Parathyroid adenoma (tissue), 2 donors: ENCODE measurements around the gene TBC1D16.

Experiments used
- H2AFZ ChIP-seq: fragments of 300-600 bp; sonication (generic); one replicate; pipeline ENCODE4 v1.7.0; 2017; ENCODE audit warnings: antibody characterized with exemption, mild to moderate bottlenecking
- H3K27ac ChIP-seq: fragments of 300-600 bp; sonication (generic); one replicate; pipeline ENCODE4 v1.7.0; 2017
- H3K27me3 ChIP-seq: fragments of 300-600 bp; sonication (generic); one replicate; pipeline ENCODE4 v1.7.0; 2017; ENCODE audit warnings: low read length; ENCODE audit not compliant: control insufficient read depth, insufficient read depth
- H3K36me3 ChIP-seq: fragments of 300-600 bp; sonication (generic); one replicate; pipeline ENCODE4 v1.7.0; 2017; ENCODE audit warnings: low read length; ENCODE audit not compliant: control insufficient read depth, insufficient read depth
- H3K4me1 ChIP-seq: fragments of 300-600 bp; sonication (generic); one replicate; pipeline ENCODE4 v1.7.0; 2017; ENCODE audit warnings: control low read depth
- H3K4me2 ChIP-seq: fragments of 300-600 bp; sonication (generic); one replicate; pipeline ENCODE4 v1.7.0; 2017; ENCODE audit warnings: low read length
- H3K4me3 ChIP-seq: fragments of 300-600 bp; sonication (generic); one replicate; pipeline ENCODE4 v1.7.0; 2017; ENCODE audit warnings: low read depth, low read length
- H3K79me2 ChIP-seq: fragments of 300-600 bp; sonication (generic); one replicate; pipeline ENCODE4 v1.7.0; 2017; ENCODE audit warnings: control low read depth
- H3K9ac ChIP-seq: fragments of 300-600 bp; sonication (generic); one replicate; pipeline ENCODE4 v1.7.0; 2017; ENCODE audit warnings: mild to moderate bottlenecking
- H3K9me3 ChIP-seq: fragments of 300-600 bp; sonication (generic); one replicate; pipeline ENCODE4 v1.7.0; 2017; ENCODE audit warnings: low read length; ENCODE audit not compliant: control insufficient read depth
- TF ChIP-seq, protein P1 (sequence below): fragments of 300-600 bp; sonication (generic); IDR thresholded peaks from one replicate; pipeline ENCODE4 v1.7.0; 2017; ENCODE audit warnings: antibody characterized with exemption, mild to moderate bottlenecking
- donor health status: primary hyperparathyroidism.

The TBC1D16 gene

DNA sequence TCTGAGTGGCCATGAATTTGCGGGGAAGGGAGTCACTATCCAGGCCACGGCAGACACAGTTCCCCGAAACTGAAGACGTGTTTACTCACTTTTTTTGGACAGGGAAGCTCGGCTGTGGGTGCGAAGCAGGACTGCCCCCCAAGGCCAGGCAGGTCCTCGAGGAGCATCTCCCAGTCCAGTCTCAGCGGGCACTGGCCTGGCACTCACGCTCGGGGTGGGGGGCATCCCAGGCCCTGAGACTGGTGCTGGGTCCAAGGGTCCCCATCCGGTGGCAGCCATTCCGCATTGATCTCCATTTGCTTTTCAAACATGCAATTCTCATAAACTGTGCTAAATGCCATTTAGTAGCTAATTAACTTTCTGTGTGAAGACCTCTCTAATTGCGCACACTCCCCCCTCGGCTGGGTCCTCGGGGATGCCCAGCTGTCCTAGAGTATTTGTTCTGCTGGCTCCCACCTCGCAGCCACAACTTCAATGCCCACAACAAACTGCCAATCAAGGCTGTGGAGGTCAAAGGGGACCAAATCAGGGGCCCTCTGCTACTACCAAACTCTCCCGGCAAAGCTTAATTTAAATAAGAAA is 50.2 kb downstream of the TBC1D16 start:
- no peaks in the 10 kb centered on the region for H3K27me3 ChIP-seq
- H3K79me2 ChIP-seq, result peaks cover 5% of the 10 kb centered on the region
- H3K9ac ChIP-seq, result no peak overlapping the region
- H3K36me3 ChIP-seq, result no peaks in the 10 kb centered on the region
- no peak overlapping the region for H3K27ac ChIP-seq
- H3K4me2 ChIP-seq, result no peak overlapping the region
- H3K4me3 ChIP-seq, result no peak overlapping the region
- TF ChIP-seq, protein P1, sequence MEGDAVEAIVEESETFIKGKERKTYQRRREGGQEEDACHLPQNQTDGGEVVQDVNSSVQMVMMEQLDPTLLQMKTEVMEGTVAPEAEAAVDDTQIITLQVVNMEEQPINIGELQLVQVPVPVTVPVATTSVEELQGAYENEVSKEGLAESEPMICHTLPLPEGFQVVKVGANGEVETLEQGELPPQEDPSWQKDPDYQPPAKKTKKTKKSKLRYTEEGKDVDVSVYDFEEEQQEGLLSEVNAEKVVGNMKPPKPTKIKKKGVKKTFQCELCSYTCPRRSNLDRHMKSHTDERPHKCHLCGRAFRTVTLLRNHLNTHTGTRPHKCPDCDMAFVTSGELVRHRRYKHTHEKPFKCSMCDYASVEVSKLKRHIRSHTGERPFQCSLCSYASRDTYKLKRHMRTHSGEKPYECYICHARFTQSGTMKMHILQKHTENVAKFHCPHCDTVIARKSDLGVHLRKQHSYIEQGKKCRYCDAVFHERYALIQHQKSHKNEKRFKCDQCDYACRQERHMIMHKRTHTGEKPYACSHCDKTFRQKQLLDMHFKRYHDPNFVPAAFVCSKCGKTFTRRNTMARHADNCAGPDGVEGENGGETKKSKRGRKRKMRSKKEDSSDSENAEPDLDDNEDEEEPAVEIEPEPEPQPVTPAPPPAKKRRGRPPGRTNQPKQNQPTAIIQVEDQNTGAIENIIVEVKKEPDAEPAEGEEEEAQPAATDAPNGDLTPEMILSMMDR, result no peak
- no peak overlapping the region for H2AFZ ChIP-seq
- no peaks in the 10 kb centered on the region for H3K4me1 ChIP-seq
- H3K9me3 ChIP-seq, result no peaks in the 10 kb centered on the region

DNA sequence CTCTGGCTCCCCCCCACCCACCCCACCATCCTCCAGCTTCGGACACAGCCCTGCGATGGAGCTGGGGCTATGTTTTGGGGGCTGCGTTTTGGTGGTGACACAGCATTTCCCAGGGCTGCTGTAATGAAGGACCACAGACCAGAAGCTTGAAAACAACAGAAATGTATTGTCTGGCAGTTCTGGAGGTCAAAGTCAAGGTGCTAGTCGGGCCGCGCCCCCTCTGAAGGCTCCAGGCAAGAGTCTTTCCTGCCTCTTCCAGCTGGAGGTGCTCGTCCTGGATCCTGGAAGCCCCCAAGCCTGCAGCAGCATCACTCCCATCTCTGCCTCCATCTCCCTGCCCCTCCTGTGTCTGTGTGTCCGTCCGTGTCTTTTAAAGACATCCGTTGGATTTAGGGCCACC is 50.8 kb downstream of the TBC1D16 start:
- no peak overlapping the region for H3K27ac ChIP-seq
- no peak overlapping the region for H3K9ac ChIP-seq
- H3K36me3 ChIP-seq, result no peaks in the 10 kb centered on the region
- TF ChIP-seq, protein P1, result no peak
- H2AFZ ChIP-seq, result no peak overlapping the region
- no peak overlapping the region for H3K4me2 ChIP-seq
- peaks cover 5% of the 10 kb centered on the region for H3K79me2 ChIP-seq
- no peaks in the 10 kb centered on the region for H3K27me3 ChIP-seq
- H3K4me3 ChIP-seq, result no peak overlapping the region
- no peaks in the 10 kb centered on the region for H3K9me3 ChIP-seq
- no peaks in the 10 kb centered on the region for H3K4me1 ChIP-seq

DNA sequence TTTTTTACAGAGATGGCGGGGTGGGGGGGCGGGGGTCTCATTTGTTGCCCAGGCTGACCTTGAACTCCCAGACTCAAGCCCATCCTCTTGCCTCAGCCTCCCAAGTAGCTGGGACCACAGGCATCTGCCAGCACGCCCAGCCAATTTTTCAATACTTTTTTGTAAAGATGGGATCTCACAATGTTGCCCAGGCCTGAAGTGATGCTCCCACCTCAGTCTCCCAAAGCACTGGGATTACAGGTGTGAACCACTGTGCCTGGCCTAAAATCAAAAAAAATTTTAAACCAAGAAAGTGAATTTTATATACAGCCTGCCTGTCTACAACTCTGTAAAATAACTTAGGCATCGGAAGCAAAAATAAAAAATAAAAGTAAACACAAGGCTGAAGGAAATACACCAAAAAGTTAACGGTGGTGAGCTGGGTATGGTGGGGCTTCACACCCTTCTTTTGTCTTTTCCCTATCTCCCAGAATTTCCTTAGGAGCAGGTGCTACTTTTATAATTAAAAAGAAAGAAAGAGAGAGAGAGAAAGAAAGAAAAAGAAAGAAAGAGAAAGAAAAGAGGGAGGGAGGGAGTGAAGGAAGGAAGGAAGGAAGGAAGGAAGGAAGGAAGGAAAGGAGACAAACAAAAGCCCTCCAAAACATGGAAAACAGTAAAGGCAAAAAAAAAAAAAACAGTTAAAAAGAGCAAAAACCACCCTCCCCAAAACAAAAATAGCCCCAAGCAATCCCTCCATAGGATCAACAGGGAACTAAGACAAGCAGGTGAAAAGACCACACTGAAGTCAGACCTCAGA is 51.4 kb downstream of the TBC1D16 start:
- H3K36me3 ChIP-seq, result no peaks in the 10 kb centered on the region
- no peak overlapping the region for H3K4me3 ChIP-seq
- TF ChIP-seq, protein P1, result no peak
- no peak overlapping the region for H2AFZ ChIP-seq
- no peaks in the 10 kb centered on the region for H3K27me3 ChIP-seq
- no peak overlapping the region for H3K27ac ChIP-seq
- H3K4me1 ChIP-seq, result no peaks in the 10 kb centered on the region
- peaks cover 5% of the 10 kb centered on the region for H3K79me2 ChIP-seq
- no peak overlapping the region for H3K9ac ChIP-seq
- H3K4me2 ChIP-seq, result no peak overlapping the region
- H3K9me3 ChIP-seq, result no peaks in the 10 kb centered on the region

DNA sequence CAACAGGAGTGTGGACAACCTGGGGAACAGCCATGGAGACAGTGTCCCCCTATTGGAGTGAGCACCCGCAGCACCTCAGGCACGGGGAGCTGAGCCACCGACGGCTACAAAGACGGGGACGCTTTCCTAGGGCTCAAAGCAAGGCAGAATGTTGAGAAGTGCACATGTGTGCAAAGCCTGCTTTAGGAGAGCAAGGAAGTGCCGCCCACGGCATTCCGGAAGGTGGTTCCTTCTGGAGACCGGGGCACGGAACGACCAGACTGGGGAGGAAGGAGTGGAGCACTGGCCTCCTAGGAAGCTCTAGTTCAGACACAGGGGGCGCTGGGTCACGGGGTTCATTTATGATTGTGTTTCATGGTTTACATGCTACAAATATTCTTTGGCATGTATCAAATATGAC is 52.2 kb downstream of the TBC1D16 start:
- no peaks in the 10 kb centered on the region for H3K9me3 ChIP-seq
- H2AFZ ChIP-seq, result no peak overlapping the region
- peaks cover 5% of the 10 kb centered on the region for H3K79me2 ChIP-seq
- no peak overlapping the region for H3K27ac ChIP-seq
- H3K9ac ChIP-seq, result no peak overlapping the region
- TF ChIP-seq, protein P1, result no peak
- H3K27me3 ChIP-seq, result no peaks in the 10 kb centered on the region
- H3K4me2 ChIP-seq, result no peak overlapping the region
- H3K4me3 ChIP-seq, result no peak overlapping the region
- no peaks in the 10 kb centered on the region for H3K36me3 ChIP-seq
- no peaks in the 10 kb centered on the region for H3K4me1 ChIP-seq

DNA sequence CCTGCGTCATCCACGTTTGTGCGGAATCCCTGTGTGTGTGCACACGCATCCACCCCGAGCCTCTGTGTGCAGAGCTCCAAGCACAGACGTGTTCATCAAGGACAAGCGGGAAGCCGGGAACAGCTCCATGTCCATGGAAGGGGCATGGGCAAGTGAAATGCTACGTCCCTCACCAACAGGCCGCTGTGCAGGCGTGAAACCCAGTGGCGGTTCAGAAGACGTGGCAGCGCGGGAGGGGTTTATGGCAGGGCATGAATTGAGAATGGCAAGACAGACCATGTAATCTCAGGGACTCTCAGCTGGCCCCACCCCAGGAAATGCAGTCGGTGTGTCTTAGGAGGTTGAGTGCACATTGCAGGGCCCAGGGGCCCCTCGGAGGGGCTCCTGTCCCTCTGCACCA is 52.7 kb downstream of the TBC1D16 start:
- Histone ChIP-seq H3K27me3 (no peaks in the 10 kb centered on the region), H3K79me2 (peaks cover 5% of the 10 kb centered on the region), H3K4me1 (no peaks in the 10 kb centered on the region), H2AFZ (no peak overlapping the region), H3K4me3 (no peak overlapping the region), H3K9ac (no peak overlapping the region), H3K36me3 (no peaks in the 10 kb centered on the region), H3K27ac (no peak overlapping the region), H3K4me2 (no peak overlapping the region), H3K9me3 (no peaks in the 10 kb centered on the region)
- TF ChIP-seq, protein P1, result no peak
